ENCODE data around the gene PACRG. TPM values are rescaled to one million over a fixed set of nuclear protein-coding genes. Genes with fewer than 3 reads are reported as not detected.

The PACRG gene
- total RNA-seq, 1 experiment from 2014 or later = 0.26 TPM

GRCh38 chr6:163132050-163132750 lies 404.4 kb downstream of the PACRG start:
- H2BK15ac ChIP-seq (ENCODE audit: low read depth, low read length) = no peak overlapping the region
- H3K56ac ChIP-seq (ENCODE audit: insufficient read length, low read depth, low read length) = no peak overlapping the region
- H2AFZ ChIP-seq (ENCODE audit: low read length) = no peak overlapping the region
- H3T11ph ChIP-seq (ENCODE audit: low read length) = no peak overlapping the region
- no peak overlapping the region for H2AK5ac ChIP-seq (ENCODE audit: insufficient read length, low read length)
- no peaks in the 10 kb centered on the region for H3K27me3 ChIP-seq (ENCODE audit: insufficient read depth, low read length)
- H3K9ac ChIP-seq (ENCODE audit: extremely low read depth, insufficient read length, low read length) = no peak overlapping the region
- H2BK5ac ChIP-seq (ENCODE audit: insufficient read length, low read length) = no peak overlapping the region
- no peak for DNase-seq
- no peaks in the 10 kb centered on the region for H3K23me2 ChIP-seq (ENCODE audit: insufficient read length, low read depth, low read length, poor library complexity, severe bottlenecking)
- no peak overlapping the region for H3K27ac ChIP-seq (ENCODE audit: insufficient read length, low read depth, low read length)
- H3K14ac ChIP-seq (ENCODE audit: insufficient read depth, low read length) = no peak overlapping the region
- no peak overlapping the region for H2BK120ac ChIP-seq (ENCODE audit: low read depth, low read length, poor library complexity, severe bottlenecking)
- no CpG with 5 or more reads among the region's 2 CpGs for WGBS (ENCODE audit: extremely low coverage, insufficient read length, low lambda C conversion rate)
- no peaks in the 10 kb centered on the region for H3K9me3 Mint-ChIP-seq
- H3K27ac Mint-ChIP-seq = no peak overlapping the region
- peaks cover 0 to 10% of the 10 kb centered on the region in 2 experiments; a peak in 2 of 4 replicates for H3K4me1 Mint-ChIP-seq
- H3K4me1 ChIP-seq (ENCODE audit: insufficient read depth, low read length) = no peaks in the 10 kb centered on the region
- no peak overlapping the region for H4K91ac ChIP-seq (ENCODE audit: insufficient read length, low read depth, low read length)
- no peaks in the 10 kb centered on the region for H3K79me2 ChIP-seq (ENCODE audit: insufficient read depth, low read length)
- H2BK12ac ChIP-seq (ENCODE audit: insufficient read length, low read depth, low read length) = no peak overlapping the region
- no peak overlapping the region for H4K8ac ChIP-seq (replicated peaks; ENCODE audit: insufficient read length, low read depth, low read length)
- no peaks in the 10 kb centered on the region for H3K9me3 ChIP-seq (ENCODE audit: control insufficient read depth, low read depth, low read length)
- no peaks in the 10 kb centered on the region for H4K20me1 ChIP-seq (ENCODE audit: control insufficient read depth, insufficient read depth, insufficient read length)
- TF ChIP-seq CTCF (conservative IDR thresholded peaks at IDR 0.05) = no peak
- H3K36me3 Mint-ChIP-seq (ENCODE audit: insufficient read depth in 1 of 3, low read depth in 3 of 3) = no peaks in the 10 kb centered on the region
- H3K4me2 ChIP-seq (ENCODE audit: insufficient read depth, insufficient read length, low read length) = no peak overlapping the region
- no peaks in the 10 kb centered on the region for H3K79me1 ChIP-seq (ENCODE audit: insufficient read depth, low read depth, low read length, poor library complexity, severe bottlenecking)
- no peak overlapping the region for H3K4me3 Mint-ChIP-seq
- no peak overlapping the region for H3K18ac ChIP-seq (ENCODE audit: insufficient read length, low read depth, low read length)
- no peak overlapping the region for H2BK20ac ChIP-seq (ENCODE audit: low read depth, low read length, poor library complexity, severe bottlenecking)
- H3K4ac ChIP-seq (ENCODE audit: low read depth, low read length) = no peak overlapping the region
- H3K23ac ChIP-seq (ENCODE audit: insufficient read length, low read depth, low read length) = no peak overlapping the region
- no peaks in the 10 kb centered on the region for H3K27me3 Mint-ChIP-seq (ENCODE audit: low read depth)
- H4K5ac ChIP-seq (ENCODE audit: insufficient read length, low read depth, low read length) = no peak overlapping the region
